GM19099 (cell line): Measurements from ENCODE around the gene EIF6.

Source experiments
- POLR2A ChIP-seq: IDR thresholded peaks from 3 replicates; pipeline ENCODE4 v1.6.1; 2011; ENCODE audit warnings: low read depth; ENCODE audit not compliant: insufficient read length; ENCODE audit errors: extremely low read depth

Gene EIF6

DNA sequence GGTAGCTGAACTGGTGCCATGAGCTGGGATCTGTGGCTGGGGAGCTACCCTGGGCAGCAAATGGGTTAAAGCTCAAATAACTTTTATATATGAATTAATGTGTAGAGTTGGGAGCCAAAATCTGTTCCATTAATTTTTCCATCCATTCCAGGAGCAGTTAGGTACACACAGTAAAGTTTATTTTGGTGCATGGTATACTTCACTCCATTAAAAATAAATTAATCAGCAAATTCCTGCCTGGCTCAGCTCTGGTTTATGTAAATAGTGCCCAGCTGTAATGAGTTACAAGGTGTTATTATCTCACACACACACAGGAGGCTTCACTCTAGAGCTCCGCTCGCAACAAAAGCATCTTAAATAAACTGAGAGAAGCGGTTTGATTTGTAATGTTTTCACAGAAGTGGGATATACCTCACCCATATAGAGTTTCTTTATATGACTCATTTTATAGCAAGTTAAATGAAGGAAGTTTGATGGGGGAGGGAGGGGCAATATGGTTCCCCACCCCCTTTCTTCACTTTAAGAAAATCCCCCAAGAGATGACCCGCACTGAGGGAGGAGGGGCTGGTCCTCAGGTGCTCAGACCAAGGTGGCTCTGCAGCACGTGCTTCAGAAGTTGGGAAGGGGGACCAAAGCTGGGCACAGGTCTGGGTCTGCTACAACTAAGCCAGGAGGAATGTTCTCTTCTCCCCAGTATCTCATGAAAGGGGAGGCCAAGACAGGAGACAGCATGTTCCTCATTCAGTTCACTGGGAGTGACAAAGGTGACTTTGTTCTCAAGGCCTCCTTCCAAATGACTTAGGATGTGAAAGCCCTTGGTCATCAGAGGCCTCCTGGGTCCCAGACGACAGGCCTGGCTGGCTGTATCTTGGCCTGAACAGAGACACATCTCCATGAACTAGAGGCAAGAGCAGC, 18.1 kb upstream of the EIF6 start:
- no peak for TF ChIP-seq POLR2A

DNA sequence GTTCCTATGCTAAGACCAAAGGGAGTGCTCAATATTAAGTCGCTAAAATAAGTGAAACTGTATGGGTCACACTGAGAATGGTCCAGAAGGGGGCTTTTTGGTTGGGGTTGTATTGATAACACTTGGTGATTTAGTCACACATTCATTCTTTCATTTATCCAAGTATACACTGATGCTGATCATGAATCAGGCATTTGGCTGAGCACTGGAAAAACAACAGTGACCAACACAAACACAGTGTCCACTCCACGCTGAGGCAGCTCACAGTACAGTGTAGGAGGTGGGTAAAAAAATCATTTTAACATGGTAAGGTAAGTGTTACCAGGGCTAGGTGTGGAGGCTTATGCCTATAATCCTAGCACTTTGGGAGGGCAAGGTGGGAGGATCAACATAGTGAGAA, 16.9 kb upstream of the EIF6 start:
- no peak for TF ChIP-seq POLR2A

DNA sequence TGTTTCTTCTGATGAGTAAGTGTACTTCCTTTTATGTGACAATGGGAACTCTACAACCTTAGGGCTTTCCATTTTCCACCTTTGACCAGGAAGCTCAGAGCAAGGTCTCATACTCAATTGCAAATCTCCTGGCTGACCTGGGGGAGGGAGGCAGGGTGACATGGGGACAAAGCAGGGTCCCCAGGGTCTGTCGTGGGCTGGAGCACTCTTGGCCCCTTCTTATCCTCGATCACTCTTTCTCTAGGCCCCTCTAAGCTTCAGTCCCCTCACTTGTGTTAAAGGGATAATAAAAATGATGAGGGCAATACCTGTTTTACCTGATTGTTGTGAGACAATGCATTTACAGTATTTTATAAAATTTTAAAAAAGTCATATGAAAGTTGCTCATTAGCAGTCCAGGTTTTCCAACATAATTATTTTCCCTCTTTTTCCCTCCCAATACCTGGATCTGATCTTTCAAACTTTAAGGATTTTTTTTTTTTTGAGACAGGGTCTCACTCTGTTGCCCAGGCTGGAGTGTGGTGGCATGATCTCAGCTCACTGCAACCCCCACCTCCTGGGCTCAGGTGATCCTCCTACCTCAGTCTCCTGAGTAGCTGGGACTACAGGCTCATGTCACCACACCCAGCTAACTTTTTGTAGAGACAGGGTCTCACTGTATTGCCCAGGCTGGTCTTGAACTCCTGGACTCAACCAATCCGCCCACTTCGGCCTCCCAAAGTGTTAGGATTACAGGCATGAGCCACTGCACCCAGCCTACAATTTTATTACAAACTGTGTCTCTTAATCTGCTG, 16.1 kb upstream of the EIF6 start:
- TF ChIP-seq POLR2A = no peak

DNA sequence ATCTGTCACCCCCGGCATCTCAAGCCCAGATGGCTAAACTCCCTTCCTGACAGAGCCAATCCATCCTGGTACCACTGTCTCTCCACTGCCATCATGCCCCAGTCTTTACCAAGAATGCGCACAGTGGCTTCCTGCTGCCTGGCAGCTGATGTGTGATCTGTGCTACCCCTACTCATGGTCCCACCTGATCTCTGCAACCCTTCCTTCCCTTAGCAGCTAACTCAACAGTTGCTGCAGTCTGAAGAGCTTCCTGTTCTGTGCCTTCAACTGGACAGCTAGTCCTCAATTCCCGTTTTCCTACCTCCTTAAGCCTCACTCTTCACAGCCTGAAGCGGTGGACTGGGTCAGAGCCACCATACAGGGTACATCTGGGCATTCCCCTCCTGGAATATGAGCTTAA, 15.2 kb upstream of the EIF6 start:
- no peak for TF ChIP-seq POLR2A

DNA sequence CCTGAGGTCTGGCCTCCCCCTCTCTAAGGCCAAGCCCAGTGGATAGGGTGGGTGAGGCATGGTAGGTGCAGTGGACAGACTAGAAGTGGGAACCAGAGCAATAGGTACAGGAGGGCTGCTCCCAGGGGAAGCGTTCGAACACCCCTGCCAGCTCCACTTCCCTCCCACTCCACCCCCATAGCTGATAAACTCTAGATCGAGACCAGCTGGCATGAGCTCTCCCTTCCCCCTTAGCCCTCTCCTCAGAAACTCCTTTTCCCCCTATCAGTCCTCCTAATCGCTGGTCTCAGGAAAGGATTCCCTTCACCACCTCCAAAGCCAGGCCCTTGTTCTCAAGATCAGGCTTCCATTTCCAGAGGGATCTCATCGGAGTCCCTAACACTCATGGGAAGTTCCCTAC, 13.7 kb upstream of the EIF6 start:
- TF ChIP-seq POLR2A = no peak

DNA sequence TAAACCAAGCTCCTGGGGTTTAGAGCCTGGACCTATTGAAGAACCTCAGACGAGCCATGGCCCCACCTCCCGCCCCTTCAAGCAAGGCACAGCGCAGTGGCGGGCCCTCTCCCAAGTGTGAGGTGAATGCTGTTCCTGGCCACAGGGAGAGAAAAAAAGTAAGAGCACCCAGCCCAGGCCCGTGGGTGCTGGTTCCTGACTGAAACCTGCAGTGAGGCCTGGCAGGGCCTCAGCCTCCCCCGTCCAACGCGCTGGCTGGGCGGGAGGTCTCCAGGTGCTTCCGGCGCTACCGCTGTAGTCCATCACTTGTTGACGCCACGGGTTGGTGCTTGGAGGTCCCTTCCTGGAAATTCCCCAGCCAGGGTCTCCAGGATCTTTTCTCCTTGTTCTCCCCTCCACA, 13.2 kb upstream of the EIF6 start:
- no peak for TF ChIP-seq POLR2A

DNA sequence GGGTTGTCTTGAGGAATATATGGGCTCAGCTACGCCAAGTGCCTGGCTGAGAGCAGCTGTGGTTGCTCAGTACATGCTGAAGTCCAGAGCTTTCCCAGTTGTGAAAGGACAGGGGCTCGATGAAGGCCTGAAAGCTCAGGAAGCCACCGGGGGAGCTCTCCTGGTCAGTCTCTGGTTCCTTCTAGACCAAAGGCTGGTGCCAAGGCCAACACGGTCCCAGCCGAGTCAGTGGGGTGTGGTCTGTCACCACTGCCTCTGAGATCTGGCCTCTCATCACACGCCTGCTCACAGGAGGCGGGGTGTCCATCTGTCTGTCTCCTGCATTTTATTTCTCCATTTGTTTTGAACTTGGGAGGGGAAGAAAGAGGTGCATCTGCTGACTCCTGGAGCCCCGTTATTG, 12.6 kb upstream of the EIF6 start:
- no peak for TF ChIP-seq POLR2A

DNA sequence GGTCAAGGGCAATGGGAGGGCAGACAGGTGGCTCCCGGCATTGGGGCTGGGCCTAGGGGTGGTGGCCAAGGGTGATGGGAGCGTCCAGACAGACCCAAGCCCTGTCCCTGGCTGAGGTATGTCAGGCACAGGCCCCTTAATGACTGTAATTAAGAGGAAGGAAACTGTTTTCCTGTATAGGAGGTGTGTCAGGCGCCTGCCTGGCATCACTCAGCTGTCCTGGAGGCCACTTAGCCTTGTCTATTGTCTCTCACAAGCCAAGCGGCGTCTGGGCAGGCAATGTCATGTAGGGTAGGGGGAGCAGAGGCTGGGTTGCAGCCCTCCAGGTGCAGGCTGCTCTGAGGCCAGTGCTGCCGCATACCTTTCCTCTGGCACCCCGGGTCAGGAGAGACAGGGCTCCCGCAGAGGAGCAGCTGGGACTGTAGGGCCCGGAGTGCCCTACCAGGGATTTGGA, 11.6 kb upstream of the EIF6 start:
- TF ChIP-seq POLR2A = no peak

DNA sequence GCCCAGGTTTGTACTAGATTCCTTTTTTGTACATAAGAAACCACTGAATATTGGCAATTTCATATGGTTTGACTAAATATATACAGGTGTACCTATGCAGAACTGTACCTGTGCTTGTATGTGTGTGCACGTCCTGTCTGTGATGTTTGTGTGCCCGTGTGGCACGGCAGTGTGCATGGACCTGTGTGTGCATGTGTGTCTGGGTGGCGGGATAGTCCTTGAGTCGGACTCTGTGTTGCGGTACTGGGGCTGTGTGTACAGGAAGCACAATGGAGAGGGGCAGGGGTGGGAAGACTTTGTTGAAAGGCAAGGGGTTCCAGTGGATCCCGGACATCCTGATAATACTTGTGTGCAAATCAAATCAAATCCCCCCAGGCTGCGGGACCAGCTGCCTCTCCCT, 11.1 kb upstream of the EIF6 start:
- no peak for TF ChIP-seq POLR2A

DNA sequence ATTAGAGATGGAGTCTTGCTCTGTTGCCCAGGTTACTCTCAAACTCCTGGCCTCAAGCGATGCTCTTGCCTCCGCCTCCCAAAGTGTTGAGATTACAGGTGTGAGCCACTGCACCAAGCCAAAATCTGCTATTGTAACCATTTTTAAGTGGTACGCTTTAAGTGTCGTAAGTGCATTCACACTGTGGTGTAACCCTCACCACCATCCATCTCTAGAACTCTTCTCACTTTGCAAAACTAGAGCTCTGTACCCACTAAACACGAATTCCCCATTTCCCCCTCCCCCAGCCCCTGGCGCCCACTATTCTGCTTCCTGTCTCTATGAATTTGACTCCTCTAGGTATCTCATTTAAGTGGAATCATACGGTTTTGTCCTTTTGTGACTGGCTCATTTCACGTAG, 10.5 kb upstream of the EIF6 start:
- no peak for TF ChIP-seq POLR2A

DNA sequence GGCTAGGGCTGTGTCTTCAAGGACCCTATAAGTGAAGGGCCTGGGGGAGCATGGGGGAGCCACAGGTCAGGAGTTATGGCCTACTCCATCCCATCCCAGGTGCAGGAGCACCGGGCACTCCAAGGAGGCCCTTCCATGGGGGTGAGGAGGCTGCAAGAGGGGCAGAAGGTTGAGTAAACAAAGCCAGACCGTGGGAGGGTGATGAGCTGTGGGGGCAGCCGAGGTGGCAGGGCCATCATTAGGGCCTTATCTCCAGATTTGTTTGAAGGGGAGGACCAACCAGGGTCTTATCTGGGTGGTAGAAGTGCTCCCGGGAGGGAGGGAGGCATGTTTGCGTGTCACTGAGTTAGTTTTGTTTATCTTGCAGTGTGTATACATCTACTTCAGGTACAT, 9.7 kb upstream of the EIF6 start:
- no peak for TF ChIP-seq POLR2A

DNA sequence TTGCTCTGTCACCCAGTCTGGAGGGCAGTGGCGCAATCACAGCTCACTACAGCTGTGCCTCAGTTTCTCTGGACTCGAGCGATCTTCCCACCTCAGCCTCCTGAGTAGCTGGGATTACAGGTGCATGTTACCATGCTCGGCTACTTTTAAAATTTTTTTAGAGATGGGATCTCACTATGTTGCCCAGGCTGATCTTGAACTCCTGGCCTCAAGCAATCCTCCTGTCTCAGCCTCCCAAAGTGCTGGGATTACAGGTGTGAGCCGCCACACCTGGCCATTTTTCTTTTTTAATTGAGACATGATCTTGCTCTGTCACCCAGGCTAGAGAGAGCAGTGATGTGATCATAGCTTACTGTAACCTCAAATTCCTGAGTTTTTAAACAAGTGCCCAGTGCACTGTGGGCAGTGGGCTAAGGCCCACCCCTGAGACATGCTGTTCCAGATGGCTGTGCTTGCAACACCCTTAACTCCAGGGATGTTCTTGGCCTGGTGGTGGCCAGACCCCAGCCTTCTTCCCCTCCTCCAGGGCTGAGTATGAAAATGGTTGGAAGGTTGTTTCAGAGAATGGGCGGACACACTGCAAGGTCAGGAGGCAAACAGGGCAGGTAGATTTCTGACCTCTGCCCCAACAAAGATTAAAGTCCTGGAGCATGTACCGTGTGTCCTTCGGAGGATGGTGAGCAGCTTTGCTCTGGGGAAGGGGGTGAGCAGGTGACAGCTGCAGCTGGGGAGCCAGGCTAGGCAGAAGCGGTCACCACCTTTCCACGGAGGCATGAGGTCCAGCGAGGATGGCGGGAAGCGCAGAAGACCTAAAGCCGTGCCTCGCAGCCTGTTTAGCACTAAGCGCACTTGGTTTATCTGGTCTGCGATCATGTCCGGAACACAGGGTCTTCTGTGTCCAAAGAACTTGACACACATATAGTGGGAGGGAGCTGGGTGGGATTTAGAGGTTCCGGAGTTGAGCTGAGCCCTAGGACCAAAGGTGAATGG, 9.0 kb upstream of the EIF6 start:
- TF ChIP-seq POLR2A = no peak

DNA sequence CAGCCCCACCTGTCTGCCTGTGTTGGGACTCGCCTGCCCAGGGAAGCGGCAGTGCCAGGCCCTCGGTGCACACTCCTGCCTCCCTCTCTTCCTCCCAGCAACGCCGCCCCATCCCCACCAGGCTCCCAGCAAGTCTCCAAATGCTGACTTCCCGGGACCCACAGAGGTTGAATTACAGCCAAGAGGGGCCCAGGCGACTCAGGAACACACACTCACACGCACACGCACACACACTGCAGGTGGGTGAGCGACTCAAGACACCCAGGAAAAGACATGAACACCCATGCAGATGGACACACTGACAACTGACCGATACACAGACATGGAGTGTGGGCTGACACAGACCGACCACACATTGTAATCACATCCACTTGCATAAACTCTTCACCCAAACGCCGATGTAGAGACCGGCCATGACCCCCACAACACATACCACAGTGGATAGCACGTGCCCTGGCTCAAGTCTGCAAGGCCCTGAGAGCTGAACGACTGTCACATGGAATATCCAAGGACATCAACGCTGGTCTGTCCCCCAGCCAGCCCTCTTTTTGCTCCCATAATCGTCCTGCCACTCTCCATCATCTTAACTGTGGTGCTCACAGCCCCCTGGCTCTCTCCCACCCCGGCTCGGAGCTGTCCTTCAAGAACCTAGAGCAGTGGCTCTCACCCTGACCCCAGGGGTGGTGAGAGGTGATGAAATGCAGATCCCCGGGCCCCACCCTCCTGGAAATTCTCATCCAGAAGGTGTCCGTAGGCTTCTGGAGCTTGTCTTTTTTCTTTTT, 8.1 kb upstream of the EIF6 start:
- TF ChIP-seq POLR2A = no peak
